Hematopoietic multipotent progenitor cell treated with erythropoietin and hydrocortisone succinate and interleukin-3 and kit ligand, for 4 days (in vitro differentiated cells): ENCODE data around the gene LARP6.
"Not testable (repeated sequence)": the region's sequence is repeated elsewhere in the genome, so short reads cannot be mapped to it uniquely, and the experiment has no call there.

Experiments used
- DNase-seq: peaks from one replicate; pipeline ENCODE4 v3.0.0-alpha.2; 2015

LARP6 gene

GRCh38 chr15:70853973-70854665 lies at the start of gene LARP6:
Gene LARP6 (minus strand): TSS chr15:70854157. CDS start chr15:70854088, 69 bp downstream.
- DNase-seq = peak; percentile 26

- peak; percentile 11 for DNase-seq
These were observed 48.1 kb upstream of the LARP6 start for GRCh38 chr15:70902107-70902506.

- peak; percentile 65 for DNase-seq
These were observed 39.1 kb upstream of the LARP6 start for GRCh38 chr15:70892912-70893560.

GRCh38 chr15:70892002-70892911 lies 38.3 kb upstream of the LARP6 start, which contains the start of the genes LRRC49 and THAP10:
Gene LRRC49 (plus strand): TSS chr15:70892826. CDS start chr15:70892895, 69 bp downstream.
Gene THAP10 (minus strand): TSS chr15:70892433. CDS start chr15:70892272, 161 bp downstream.
- DNase-seq = peak; percentile 95

DNA sequence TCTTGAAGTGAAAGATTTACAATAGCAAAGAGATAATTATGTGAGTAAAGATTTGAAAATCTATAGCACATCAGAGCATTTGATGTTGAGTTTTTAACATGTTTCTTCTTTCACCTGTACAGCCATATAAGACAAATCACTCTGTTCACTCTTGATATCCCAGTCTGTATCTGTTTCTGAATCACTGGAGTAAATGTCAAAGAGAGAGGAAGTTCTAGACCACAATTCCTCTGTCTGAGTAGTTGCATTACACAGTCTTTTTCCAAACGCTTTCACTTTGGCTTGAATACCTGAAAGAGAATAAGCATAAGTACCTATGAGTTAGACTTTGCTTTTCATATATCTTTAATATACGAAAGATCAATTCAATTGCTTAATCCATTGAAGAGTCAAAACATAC lies 28.4 kb upstream of the LARP6 start:
- no peak for DNase-seq

GRCh38 chr15:70880781-70881180 lies 26.8 kb upstream of the LARP6 start:
- DNase-seq = no peak

- DNase-seq = no peak
These were observed 25.4 kb upstream of the LARP6 start for GRCh38 chr15:70879401-70879800.

- DNase-seq = no peak
These were observed 22.7 kb upstream of the LARP6 start for GRCh38 chr15:70876683-70877082.

DNA sequence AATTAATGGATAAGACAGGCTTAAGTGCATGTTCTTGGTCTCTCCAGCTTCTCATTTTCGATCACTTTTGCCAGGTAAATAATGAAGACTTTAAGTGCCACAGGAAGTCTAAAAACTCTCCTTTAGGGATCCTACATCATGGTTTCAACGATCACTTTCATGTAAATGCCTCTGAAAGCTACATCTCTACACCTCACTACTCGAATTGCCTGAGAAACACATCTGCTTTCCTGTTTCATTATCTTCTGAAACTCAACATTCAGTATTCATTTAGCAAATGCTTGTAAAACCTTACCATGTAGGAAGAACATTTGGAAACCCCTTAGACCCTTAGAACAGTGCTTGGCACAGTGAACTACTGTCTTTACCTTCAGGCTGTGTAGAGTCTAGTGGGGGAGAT lies 22.1 kb upstream of the LARP6 start:
- no peak for DNase-seq

GRCh38 chr15:70875001-70875782 lies 21.2 kb upstream of the LARP6 start:
- no peak for DNase-seq

DNA sequence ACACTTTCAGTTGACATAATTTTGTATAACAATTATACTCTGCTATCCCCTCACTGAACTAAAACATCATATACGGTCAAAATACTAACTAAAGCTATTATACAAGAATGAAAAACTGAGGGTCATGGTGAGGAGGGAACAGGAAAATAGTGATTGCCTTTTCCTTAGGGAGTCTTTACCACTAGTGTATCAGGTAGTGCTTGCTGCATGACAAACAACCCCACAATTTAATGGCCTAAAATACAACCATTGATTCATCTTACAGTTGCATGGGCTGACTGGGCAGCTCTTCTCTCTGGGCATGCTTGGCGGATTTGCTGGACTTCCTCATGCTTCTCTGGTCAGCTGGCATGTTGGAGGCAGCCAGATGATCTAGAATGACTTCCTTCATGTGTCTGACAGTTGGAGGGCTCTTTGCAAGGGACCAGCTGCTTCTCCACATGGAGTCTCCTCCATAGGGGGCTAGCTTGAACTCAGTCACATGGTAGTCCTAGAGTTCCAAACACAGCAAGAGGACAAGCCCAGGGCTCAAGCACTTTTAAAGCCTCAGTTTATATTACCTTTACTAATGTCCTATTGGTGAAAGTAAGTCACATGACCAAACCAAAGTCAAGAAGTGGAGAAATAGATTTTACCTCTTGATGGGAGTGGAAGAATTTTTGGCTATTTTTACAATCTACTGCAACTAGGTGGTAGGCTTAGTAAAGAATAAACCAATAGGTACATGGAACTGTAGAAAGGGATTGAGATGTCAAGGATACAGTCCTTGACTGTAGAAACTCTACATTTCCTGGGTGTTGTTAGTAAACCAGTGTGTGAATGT lies 19.5 kb upstream of the LARP6 start:
- DNase-seq = no peak

GRCh38 chr15:70871490-70871889 lies 17.5 kb upstream of the LARP6 start:
- not testable (repeated sequence) for DNase-seq

DNA sequence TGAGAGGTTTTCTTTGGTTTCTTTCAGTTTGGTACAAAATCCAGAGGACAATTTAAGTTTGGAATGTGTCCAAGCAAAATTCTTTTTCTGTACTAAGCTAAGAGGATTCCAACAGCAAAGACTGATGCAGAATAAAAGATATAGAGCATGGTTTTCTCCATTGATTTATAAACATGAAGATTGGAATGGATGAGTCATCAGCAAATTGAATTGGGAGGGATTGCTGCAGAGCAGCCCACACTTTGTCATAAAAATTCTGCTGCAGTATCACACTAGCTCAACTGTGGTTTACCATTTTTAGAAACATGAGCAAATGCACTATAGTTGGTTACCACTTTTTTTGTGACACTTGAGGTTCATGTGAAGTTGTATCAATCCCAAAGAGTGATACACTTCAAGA lies 16.1 kb upstream of the LARP6 start:
- DNase-seq = no peak

GRCh38 chr15:70869346-70869745 lies 15.4 kb upstream of the LARP6 start:
- DNase-seq = no peak

- peak; percentile 19 for DNase-seq
These were observed 14.0 kb upstream of the LARP6 start for GRCh38 chr15:70867911-70868467.

- no peak for DNase-seq
These were observed 13.2 kb upstream of the LARP6 start for GRCh38 chr15:70866982-70867641.

GRCh38 chr15:70863450-70864218 lies 9.7 kb upstream of the LARP6 start:
- no peak for DNase-seq

DNA sequence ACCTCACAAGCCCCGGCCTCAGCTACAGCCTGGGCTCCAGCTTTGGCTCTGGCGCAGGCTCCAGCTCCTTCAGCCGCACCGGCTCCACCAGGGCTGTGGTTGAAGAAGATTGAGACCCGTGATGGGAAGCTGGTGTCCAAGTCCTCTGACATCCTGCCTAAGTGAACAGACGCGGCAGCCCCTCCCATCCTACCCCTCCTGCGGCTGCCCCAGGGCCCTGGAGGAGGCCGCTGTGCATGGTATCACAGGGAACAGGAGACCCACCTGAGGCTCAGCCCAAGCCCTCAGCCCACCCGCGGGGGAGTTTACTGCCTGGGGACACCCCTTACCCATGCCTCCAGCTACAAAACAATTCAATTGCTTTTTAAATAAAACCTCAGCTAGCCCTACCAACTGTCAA lies 6.0 kb upstream of the LARP6 start:
- no peak for DNase-seq

GRCh38 chr15:70859322-70859908 lies 5.5 kb upstream of the LARP6 start:
- no peak for DNase-seq
